Memory B cell (primary cell): ENCODE data around the gene CTNNA3.

Experiments used
- ATAC-seq: fragments of 150-1000 bp; cut with Tn5 transposase; 2 replicates; pipeline ENCODE4 v1.10.0; 2021; ENCODE audit warnings: low read depth, mild to moderate bottlenecking, moderate library complexity
- DNase-seq, 2 donors: peaks; one replicate each; pipeline ENCODE4 v3.0.0; 2022; ENCODE audit warnings: low spot score in 2 of 2
- H3K27ac Mint-ChIP-seq: one replicate; pipeline ENCODE4 v1.8.0; 2022; ENCODE audit warnings: mild to moderate bottlenecking, moderate library complexity, mixed read lengths
- H3K27me3 Mint-ChIP-seq: one replicate; pipeline ENCODE4 v1.8.0; 2022; ENCODE audit warnings: mixed read lengths
- H3K36me3 Mint-ChIP-seq: one replicate; pipeline ENCODE4 v1.8.0; 2022; ENCODE audit warnings: mild to moderate bottlenecking, mixed read lengths
- H3K4me1 Mint-ChIP-seq: one replicate; pipeline ENCODE4 v1.8.0; 2022; ENCODE audit warnings: mixed read lengths
- H3K4me3 Mint-ChIP-seq: one replicate; pipeline ENCODE4 v1.8.0; 2022; ENCODE audit warnings: mild to moderate bottlenecking, moderate library complexity, mixed read lengths
- H3K9me3 Mint-ChIP-seq: one replicate; pipeline ENCODE4 v1.8.0; 2022; ENCODE audit warnings: mixed read lengths

Gene CTNNA3

DNA sequence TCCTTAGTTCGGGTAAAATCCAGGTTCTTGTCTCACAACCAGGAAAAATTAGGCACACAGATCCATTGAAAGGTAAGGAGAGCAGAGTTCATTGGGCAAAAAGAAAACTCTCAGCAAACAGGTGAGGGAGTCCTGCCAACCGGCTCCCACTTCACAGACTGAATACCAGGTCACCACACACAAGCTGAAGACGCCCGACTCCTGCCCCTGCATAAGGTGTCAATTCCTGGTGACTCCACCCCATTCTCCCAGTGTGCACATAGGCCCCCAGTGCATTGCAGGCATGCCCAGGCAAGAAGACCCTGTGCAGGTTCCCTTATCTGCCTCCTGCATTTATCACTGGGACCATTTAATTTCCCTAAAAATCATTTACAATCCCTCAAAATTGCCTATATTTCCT is 415.6 kb downstream of the CTNNA3 start:
- DNase-seq: no peak
- H3K27ac Mint-ChIP-seq: no peak overlapping the region
- no peaks in the 10 kb centered on the region for H3K9me3 Mint-ChIP-seq

GRCh38 chr10:67277402-67277801 is 418.6 kb downstream of the CTNNA3 start:
- no peak for ATAC-seq
- Mint-ChIP-seq H3K4me1 (no peaks in the 10 kb centered on the region), H3K9me3 (peaks cover 2% of the 10 kb centered on the region), H3K4me3 (no peak overlapping the region), H3K36me3 (no peaks in the 10 kb centered on the region), H3K27me3 (no peaks in the 10 kb centered on the region), H3K27ac (no peak overlapping the region)
- no peak for DNase-seq

More for the DNA sequence above, 415.6 kb downstream of the CTNNA3 start:
- H3K36me3 Mint-ChIP-seq: no peaks in the 10 kb centered on the region
- H3K4me3 Mint-ChIP-seq: no peak overlapping the region
- H3K4me1 Mint-ChIP-seq: no peaks in the 10 kb centered on the region
- no peak for ATAC-seq
- H3K27me3 Mint-ChIP-seq: no peaks in the 10 kb centered on the region

DNA sequence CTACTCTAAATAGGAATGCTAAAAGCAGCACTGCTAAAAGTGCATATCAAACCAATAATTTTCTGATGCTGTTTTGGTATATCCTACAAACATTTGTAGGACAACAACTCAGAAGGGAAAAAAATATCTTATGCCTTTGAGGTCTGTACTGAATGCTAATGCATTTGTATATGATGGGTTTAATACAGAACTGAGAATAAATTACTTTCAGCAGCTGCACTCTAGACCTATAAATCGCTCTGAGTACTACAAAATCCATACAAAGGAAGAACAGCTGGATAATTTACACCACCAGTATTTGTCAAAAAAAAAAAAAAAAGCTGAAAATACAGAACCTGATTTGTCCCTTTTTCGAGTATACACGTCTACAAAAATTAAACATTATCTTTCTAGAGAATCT is 426.2 kb downstream of the CTNNA3 start:
- H3K36me3 Mint-ChIP-seq: no peaks in the 10 kb centered on the region
- H3K9me3 Mint-ChIP-seq: peaks cover 4% of the 10 kb centered on the region
- DNase-seq (no peak), ATAC-seq (no peak)
- no peak overlapping the region for H3K4me3 Mint-ChIP-seq
- H3K4me1 Mint-ChIP-seq: no peaks in the 10 kb centered on the region
- no peak overlapping the region for H3K27ac Mint-ChIP-seq
- no peaks in the 10 kb centered on the region for H3K27me3 Mint-ChIP-seq

DNA sequence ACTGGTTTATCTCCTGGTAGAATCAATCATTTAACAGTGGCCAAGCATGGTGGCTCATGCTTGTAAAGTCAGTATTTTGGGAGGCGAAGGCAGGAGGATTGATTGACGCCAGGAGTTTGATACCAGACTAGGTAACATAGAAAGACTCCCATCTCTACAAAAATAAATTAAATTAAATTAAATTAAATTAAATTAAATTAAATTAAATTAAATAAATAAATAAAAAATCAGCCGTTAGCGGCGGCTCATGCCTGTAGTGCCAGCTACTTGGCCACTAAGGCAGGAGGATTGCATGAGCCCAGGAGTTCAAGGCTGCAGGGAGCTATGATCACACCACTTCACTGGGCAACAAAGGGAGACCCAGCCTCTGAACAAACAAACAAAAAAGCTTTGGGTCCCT is 427.8 kb downstream of the CTNNA3 start:
- no peak overlapping the region for H3K27ac Mint-ChIP-seq
- no peaks in the 10 kb centered on the region for H3K27me3 Mint-ChIP-seq

DNA sequence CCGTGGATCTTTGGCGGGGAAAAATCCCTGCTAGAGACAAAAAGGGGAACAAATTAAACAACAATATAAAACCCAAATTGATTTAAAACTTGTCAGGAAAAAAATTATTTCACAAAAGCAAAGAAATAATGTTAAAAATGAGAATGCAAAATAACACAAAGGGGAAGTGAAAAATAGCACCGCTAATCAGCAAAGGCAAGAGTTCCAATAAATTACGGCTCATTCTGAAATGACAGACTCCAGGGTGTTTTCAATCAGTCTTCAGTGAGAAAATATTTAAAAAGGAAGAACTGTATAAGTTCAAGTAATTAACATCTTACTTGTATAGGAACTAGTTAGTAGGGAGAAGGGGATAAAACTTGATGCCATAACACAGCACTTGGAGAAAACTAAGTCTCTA is 433.3 kb downstream of the CTNNA3 start:
- no peak for DNase-seq
- Mint-ChIP-seq H3K36me3 (no peaks in the 10 kb centered on the region), H3K4me3 (no peak overlapping the region), H3K4me1 (no peaks in the 10 kb centered on the region), H3K9me3 (peaks cover 2% of the 10 kb centered on the region), H3K27ac (no peak overlapping the region), H3K27me3 (no peaks in the 10 kb centered on the region)
- ATAC-seq: no peak

More for the DNA sequence above, 427.8 kb downstream of the CTNNA3 start:
- no peak overlapping the region for H3K4me3 Mint-ChIP-seq
- peaks cover 4% of the 10 kb centered on the region for H3K9me3 Mint-ChIP-seq
- no peaks in the 10 kb centered on the region for H3K4me1 Mint-ChIP-seq
- DNase-seq (no peak), ATAC-seq (no peak)
- no peaks in the 10 kb centered on the region for H3K36me3 Mint-ChIP-seq

DNA sequence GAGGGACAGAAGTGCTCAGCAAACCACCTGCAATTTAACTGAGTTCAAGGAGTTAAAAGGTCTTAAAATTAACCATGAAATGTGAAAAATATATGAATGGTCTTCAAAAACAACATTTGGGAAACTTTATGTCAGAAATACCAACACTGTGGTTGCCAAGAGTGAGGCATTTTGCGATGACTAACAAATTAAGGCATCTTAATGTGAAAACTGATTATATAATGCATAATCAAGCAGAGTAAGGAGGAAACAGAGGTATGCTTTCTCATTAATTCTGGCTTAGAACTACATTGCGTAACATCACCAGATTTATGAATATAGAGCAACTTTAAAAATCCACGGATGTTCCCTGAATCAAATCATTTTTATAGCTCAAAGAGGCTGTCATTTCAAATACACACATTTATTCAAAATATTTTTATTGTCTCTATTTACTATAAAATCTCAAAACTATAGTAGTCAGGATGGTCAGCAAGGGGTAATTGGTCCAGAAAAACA is 434.6 kb downstream of the CTNNA3 start:
- Mint-ChIP-seq H3K9me3 (peaks cover 2% of the 10 kb centered on the region), H3K4me1 (no peaks in the 10 kb centered on the region), H3K36me3 (no peaks in the 10 kb centered on the region), H3K27me3 (no peaks in the 10 kb centered on the region), H3K27ac (no peak overlapping the region), H3K4me3 (no peak overlapping the region)
- DNase-seq (no peak), ATAC-seq (no peak)

GRCh38 chr10:67259319-67259929 is 436.6 kb downstream of the CTNNA3 start:
- no peaks in the 10 kb centered on the region for H3K36me3 Mint-ChIP-seq
- H3K4me3 Mint-ChIP-seq: no peak overlapping the region
- DNase-seq (no peak), ATAC-seq (no peak)
- H3K4me1 Mint-ChIP-seq: no peaks in the 10 kb centered on the region
- no peak overlapping the region for H3K27ac Mint-ChIP-seq
- no peaks in the 10 kb centered on the region for H3K9me3 Mint-ChIP-seq
- H3K27me3 Mint-ChIP-seq: no peaks in the 10 kb centered on the region

- Mint-ChIP-seq H3K27ac (no peak overlapping the region), H3K4me3 (no peak overlapping the region), H3K36me3 (no peaks in the 10 kb centered on the region), H3K27me3 (no peaks in the 10 kb centered on the region), H3K4me1 (no peaks in the 10 kb centered on the region), H3K9me3 (no peaks in the 10 kb centered on the region)
- DNase-seq: no peak
- ATAC-seq: no peak
Observed at GRCh38 chr10:67257427-67258144, 438.4 kb downstream of the CTNNA3 start.

DNA sequence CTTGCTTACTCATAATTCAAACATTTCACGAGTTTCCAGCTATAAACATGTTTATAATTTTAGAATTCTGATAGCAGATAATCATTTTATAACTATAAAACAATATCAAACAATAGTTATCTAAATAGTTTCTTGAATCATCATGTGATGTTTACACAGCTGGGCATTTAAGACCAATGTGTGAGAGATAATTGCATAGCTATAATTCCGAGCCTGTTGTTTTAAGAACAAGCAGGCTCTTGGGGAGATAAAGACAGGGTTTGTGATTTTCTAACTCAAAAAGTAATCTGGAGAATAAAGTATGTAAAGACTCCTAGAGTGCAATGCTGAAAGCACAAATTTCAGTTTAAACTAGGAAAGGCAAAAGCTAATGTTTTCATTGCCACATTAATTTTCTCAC is 439.0 kb downstream of the CTNNA3 start:
- no peaks in the 10 kb centered on the region for H3K4me1 Mint-ChIP-seq
- no peaks in the 10 kb centered on the region for H3K27me3 Mint-ChIP-seq
- H3K9me3 Mint-ChIP-seq: no peaks in the 10 kb centered on the region
- DNase-seq (no peak), ATAC-seq (no peak)
- no peak overlapping the region for H3K27ac Mint-ChIP-seq
- H3K36me3 Mint-ChIP-seq: no peaks in the 10 kb centered on the region
- no peak overlapping the region for H3K4me3 Mint-ChIP-seq

- Mint-ChIP-seq H3K36me3 (no peaks in the 10 kb centered on the region), H3K9me3 (peaks cover 4% of the 10 kb centered on the region)
- no peak for ATAC-seq
Observed at GRCh38 chr10:67250686-67251085, 445.3 kb downstream of the CTNNA3 start.

DNA sequence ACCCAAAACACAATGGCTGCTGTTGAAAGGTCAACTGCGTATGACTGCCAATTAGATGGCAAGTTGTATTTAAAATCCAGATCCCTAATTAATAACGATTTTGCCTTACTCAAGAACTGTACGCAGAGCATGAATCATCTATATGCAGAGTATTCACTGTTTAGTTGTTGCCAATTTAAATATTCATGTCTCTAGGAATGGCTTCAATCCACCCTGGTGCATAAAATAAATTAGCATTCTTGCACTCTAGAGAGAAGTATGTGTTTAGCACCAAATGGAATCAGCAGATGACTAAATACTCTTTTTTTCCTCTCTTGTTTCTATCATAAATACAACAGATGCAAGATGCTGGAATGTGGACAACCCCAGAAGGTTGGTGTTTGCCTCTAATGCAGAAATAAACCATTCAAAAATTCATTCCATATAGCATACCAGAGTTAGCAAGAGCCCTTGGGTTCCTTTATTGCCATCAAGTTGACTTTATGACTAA is 449.9 kb downstream of the CTNNA3 start:
- Mint-ChIP-seq H3K4me1 (no peaks in the 10 kb centered on the region), H3K9me3 (no peaks in the 10 kb centered on the region), H3K36me3 (no peaks in the 10 kb centered on the region), H3K27me3 (no peaks in the 10 kb centered on the region), H3K27ac (no peak overlapping the region), H3K4me3 (no peak overlapping the region)
- DNase-seq (no peak), ATAC-seq (no peak)

More at GRCh38 chr10:67250686-67251085, 445.3 kb downstream of the CTNNA3 start:
- no peak for DNase-seq
- no peak overlapping the region for H3K4me3 Mint-ChIP-seq
- no peaks in the 10 kb centered on the region for H3K27me3 Mint-ChIP-seq
- no peaks in the 10 kb centered on the region for H3K4me1 Mint-ChIP-seq
- no peak overlapping the region for H3K27ac Mint-ChIP-seq

- ATAC-seq (no peak), DNase-seq (no peak)
- Mint-ChIP-seq H3K4me1 (no peaks in the 10 kb centered on the region), H3K9me3 (peaks cover 2% of the 10 kb centered on the region), H3K4me3 (no peak overlapping the region), H3K27me3 (no peaks in the 10 kb centered on the region), H3K36me3 (no peaks in the 10 kb centered on the region), H3K27ac (no peak overlapping the region)
Observed at GRCh38 chr10:67242528-67242927, 453.5 kb downstream of the CTNNA3 start.

- no peak for DNase-seq
- Mint-ChIP-seq H3K27ac (no peak overlapping the region), H3K9me3 (peaks cover 2% of the 10 kb centered on the region), H3K36me3 (no peaks in the 10 kb centered on the region), H3K4me3 (no peak overlapping the region), H3K4me1 (no peaks in the 10 kb centered on the region), H3K27me3 (no peaks in the 10 kb centered on the region)
- ATAC-seq: no peak
Observed at GRCh38 chr10:67241451-67241850, 454.5 kb downstream of the CTNNA3 start.

DNA sequence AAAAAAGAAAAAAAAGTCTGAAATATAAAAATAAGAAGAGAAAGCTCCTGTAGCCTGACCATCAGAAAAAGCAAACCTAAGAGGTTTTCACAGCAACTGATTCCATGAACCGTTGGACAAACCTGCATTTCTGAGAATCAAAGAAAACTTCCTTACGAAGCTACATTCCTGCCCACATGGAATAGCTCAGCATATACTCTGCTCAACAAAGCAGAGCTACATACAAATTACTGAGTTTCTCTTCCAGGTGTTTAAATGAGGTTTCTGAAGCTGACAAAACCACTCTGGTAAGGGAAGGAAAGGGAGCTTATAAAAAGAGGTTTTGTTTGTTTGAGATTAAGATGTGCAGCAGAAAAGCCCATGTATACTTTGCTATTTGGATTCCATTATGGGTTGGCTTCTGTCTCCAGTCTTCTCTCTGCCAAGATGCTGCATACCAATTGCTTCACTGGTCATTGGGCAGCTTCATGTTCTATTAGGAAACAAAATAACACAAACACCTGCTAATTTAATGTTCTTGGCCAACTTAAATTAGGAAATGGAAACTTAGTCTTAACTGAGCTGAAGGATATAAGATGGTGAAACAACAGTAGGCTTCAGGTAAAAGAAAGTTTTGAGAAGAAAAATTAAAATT is 456.0 kb downstream of the CTNNA3 start:
- DNase-seq: no peak
- Mint-ChIP-seq H3K4me1 (no peaks in the 10 kb centered on the region), H3K9me3 (peaks cover 2% of the 10 kb centered on the region), H3K36me3 (no peaks in the 10 kb centered on the region), H3K27ac (no peak overlapping the region), H3K27me3 (no peaks in the 10 kb centered on the region), H3K4me3 (no peak overlapping the region)
- ATAC-seq: no peak
